HG03342 (cell line): Measurements from ENCODE around the gene KIAA1586.
"Not testable (repeated sequence)": the region's sequence is repeated elsewhere in the genome, so short reads cannot be mapped to it uniquely, and the experiment has no call there.

Experiments used
- ATAC-seq: cut with Tn5 transposase; IDR thresholded peaks from one replicate; pipeline ENCODE4 v1.9.1; 2021; ENCODE audit warnings: mild to moderate bottlenecking, moderate library complexity; ENCODE audit not compliant: unreplicated experiment

The KIAA1586 gene, protein sequence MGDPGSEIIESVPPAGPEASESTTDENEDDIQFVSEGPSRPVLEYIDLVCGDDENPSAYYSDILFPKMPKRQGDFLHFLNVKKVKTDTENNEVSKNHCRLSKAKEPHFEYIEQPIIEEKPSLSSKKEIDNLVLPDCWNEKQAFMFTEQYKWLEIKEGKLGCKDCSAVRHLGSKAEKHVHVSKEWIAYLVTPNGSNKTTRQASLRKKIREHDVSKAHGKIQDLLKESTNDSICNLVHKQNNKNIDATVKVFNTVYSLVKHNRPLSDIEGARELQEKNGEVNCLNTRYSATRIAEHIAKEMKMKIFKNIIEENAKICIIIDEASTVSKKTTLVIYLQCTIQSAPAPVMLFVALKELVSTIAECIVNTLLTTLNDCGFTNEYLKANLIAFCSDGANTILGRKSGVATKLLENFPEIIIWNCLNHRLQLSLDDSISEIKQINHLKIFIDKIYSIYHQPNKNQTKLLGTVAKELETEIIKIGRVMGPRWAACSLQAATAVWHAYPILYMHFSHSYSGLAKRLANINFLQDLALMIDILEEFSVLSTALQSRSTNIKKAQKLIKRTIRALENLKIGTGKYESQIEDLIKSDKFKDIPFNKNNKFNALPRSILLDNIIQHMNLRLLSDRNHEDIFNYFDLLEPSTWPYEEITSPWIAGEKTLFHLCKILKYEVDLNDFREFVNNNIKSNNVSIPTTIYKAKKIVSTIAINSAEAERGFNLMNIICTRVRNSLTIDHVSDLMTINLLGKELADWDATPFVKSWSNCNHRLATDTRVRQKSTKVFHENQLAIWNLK

GRCh38 chr6:57046332-57047256 lies at the start of gene KIAA1586:
Gene KIAA1586, plus strand, starts transcription at chr6:57046693. Its CDS starts 63 bp downstream, at chr6:57046756.
- peak; percentile 86 for ATAC-seq

DNA sequence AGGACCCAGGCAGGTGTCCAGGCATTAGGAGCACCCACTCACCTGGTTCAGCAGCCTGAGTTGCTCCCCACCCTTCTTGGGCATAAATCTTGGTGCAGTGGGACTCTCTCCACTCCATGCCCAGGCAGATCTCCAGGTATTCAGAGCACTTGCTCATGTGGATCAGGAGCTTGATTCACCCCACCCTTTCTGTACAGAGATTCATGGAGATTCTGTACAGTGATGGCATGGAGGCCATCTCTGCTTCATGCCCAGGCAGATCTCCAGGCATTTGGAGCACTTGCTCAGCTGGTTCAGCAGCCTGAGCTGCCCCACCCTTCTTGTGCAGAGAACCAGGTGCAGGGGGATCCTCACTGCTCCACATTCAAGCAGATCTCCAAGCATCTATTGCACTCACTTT lies 47.4 kb upstream of the KIAA1586 start:
- no peak for ATAC-seq

- ATAC-seq, result not testable (repeated sequence)
These were observed 46.7 kb upstream of the KIAA1586 start for GRCh38 chr6:56999748-57000147.

- ATAC-seq, result no peak
These were observed 44.3 kb upstream of the KIAA1586 start for GRCh38 chr6:57002197-57002596.

DNA sequence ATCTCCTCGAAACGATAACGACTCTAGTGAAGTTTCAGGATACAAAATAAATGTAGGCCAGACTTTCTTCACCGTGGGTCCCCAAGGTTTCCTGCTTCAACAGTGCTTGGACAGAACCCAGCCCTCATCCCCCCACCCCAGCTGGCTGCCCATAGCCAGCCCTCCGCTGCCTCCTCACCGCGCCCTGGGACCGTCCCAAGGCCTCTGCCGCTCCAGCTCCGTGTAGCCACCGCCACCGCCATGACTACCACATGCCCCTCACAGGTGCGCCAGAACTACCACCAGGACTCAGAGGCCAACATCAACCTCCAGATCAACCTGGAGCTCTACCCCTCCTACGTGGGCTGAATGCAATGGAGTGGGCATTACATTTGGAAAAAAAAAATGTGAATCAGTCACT lies 42.2 kb upstream of the KIAA1586 start:
- ATAC-seq, result no peak

DNA sequence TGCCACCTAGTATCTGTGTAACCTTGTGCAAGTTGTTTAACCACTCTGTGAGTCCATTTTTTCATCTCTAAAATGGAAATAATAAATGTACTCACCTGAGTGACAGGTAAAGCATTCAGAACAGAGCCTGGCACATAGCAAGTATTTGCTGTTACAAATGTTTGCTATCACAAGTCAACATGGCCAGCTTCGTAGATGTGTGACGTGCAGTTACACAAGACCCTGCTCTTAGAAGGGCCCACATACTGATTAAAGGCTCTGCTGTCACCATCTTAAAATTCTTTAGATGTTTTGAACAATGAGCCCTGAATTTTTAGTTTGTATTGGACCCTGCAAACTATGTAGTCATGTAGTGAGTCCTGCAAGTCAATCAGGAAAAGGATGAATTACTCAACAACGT lies 40.4 kb upstream of the KIAA1586 start:
- ATAC-seq, result no peak

DNA sequence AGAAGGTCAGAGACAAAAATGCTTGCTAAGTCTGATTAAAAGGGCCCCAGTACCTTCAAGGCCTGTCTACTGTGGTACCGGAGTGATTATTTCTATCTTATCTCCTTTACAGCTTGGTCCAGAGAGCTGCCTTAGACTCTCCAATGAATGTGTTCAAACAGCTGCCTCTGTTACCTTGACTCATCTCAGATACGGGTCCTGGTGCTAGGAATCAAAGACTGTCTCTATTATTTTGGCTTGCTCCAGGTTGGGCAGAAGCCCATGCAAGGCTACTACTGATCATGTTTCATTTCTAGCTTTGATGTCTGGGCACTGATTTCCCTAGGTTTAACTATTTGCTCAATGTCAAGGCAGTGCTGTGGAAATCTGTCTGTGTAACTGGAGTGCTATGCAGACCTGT lies 38.4 kb upstream of the KIAA1586 start:
- ATAC-seq, result not testable (repeated sequence)

GRCh38 chr6:57013521-57013926 lies 33.0 kb upstream of the KIAA1586 start:
- no peak for ATAC-seq

DNA sequence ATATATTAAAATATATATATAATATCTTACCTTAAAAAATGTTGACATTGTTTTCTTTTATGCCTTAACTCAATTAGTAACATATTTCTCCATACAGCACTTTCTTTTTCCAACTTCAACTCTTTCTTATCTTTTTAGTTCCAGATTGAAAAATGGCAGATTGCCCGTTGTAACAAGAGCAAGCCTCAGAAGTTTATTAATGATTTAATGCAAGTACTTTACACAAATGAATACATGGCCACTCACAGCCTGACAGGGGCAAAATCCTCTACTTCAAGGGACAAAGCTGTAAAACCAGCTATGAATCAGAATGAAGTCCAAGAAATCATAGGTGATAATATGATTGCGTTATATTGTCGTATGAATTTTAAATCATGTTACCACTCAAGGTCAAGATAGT lies 29.4 kb upstream of the KIAA1586 start:
- no peak for ATAC-seq

DNA sequence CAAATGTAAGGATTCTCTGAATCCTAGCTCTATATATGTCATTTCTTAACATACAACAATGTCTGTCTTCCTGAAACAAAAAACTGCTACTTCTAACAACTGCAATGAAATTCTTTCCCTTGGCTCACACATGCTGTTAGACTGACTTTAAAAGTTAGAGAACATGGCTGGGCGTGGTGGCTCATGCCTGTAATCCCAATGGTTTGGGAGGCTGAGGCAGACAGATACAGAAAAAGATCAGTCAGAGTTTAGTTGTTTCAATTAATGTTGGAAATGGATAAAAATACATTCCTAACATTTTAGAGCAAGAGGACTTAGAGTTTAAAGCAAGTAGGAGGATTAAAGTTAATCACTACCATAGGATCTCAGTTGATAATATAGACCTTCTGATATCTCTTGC lies 28.7 kb upstream of the KIAA1586 start:
- ATAC-seq, result no peak

DNA sequence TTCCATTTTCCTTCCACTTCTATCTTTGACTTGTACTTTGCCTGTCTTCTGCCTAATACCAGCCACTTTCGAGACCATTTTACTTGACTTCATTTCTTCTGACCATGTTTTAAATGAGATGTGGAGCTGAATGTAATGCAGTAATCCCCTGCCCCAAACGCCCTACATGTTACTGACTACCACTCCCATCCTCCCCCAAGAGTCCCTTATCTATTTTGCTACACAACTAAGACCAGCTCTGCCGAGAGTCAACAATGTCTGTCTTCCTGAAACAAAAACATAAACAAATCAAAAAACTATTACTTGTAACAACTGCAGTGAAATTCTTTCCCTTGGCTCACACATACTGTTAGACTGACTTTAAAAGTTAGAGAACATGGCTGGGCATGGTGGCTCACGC lies 27.1 kb upstream of the KIAA1586 start:
- ATAC-seq, result no peak

DNA sequence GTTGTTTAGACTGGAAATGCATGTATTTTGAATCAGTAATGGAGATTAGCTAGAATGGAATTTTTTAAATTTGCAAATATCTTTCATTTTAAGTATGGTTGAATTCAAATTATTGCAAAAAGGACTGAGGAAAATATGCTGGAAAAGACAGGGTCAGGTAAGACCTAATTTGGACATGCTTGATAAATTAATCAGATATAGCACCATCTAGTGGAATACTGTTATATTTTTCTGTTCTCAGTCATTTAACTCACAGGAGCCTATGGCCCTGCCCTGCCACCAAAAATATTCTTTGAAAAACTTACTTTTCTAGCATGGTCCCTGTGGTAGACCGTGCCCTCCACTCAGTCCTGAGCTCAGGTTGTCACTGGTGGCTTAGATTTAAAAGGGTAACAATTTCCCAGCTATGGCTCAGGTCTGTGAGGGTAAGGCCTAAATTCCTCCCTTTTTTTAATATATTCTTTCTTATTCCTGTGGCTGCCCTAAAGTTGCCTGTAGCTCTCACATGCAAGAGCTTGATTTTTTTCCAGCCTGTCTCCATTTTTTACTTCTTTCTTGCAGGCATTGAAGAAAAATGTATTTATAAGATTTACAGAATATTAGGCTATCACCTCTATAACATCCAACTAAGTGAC lies 25.3 kb upstream of the KIAA1586 start:
- ATAC-seq, result peak; percentile 78

DNA sequence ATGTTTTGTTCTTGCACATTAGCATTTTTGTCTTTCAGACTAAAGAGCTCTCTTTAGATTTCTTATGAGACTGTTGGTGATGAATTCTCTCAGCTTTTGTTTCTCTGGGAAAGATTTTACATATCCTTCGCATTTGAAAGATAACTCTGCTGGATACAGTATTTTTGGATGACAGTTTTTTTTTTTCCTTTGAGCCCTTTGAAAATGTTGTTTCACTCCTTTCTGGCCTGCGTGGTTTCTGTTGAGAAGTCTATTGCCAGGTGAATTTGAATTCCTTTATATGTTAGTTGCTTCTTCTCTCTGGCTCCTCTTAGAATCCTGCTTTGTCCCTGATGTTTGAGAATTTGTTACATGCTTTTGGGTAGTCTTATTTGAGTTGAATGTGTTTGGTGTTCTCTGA lies 22.2 kb upstream of the KIAA1586 start:
- no peak for ATAC-seq

- ATAC-seq, result no peak
These were observed 21.7 kb upstream of the KIAA1586 start for GRCh38 chr6:57024775-57025174.

DNA sequence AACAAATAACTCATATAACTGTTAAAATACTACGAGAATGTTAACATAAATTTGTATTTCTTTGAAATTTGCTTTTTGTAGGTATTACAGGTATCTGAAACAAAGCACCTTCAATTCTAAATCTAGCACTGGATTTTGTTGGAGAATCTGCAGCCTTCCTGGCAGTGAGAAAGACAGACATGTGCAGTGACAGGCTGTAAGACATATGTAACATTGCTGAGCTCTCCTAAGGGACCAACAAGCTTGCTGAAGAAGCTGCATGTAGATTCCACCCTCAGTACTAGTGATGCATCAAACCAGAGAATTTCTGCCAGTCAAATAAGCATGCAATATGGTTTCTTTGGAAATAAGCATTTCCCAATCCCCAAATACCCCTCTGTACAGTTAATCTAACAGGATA lies 20.5 kb upstream of the KIAA1586 start:
- no peak for ATAC-seq

DNA sequence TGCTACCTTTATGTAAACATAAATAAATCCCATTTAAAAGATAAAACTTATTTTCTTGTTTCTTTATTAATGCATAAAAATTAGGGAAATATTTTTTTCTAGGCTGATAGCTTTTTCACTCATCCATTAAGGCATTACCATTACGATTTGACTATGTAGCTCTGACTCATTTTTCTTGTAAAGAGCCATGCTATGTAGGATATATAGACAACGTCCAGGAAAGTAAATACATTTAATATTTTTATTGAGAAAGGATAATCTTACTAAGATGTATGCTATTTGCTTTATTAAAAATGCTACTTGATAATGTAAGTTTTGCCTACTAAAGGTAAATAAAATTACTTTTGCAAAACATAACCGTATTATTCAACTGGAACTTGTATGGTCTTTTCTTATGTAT lies 19.2 kb upstream of the KIAA1586 start:
- ATAC-seq, result no peak

DNA sequence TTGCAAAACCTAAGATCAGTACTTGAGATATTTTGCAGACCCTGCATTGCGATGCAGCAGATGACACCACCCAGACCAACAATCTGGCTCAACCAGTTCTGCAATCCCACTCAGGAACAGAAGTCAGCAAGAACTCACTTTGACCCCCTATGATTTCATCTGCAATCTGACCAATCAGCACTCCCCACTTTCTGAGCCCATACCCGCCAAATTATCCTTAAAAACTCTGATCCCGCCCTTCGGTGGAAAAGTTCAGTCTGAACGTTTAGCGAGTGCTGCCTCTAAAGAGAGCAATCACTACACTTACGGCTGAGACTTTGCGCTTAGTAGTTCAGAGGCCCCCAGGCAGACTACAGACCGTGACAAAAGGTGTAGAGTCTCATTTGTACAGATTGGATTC lies 17.3 kb upstream of the KIAA1586 start:
- no peak for ATAC-seq

- ATAC-seq, result no peak
These were observed 13.3 kb upstream of the KIAA1586 start for GRCh38 chr6:57033228-57033627.

GRCh38 chr6:57035549-57035948 lies 10.9 kb upstream of the KIAA1586 start:
- ATAC-seq, result no peak

DNA sequence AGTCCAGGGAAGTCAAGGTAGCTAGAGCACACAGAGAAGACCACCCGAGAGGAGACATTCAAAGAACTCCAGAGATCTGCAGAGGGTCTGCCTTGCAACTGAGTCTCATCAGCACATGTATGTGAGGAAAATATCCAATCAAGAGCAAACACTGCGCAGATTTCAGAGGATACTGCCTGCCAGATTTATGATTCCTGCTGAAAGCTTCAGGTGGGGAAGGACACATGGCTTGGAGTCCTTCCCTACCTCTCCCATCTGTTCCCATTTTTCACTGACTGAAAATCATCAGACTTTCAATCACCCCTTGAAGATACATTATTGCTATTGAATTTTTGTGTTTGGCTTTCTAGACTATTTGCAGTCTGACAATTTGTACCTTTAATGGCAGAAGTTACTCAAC lies 7.6 kb upstream of the KIAA1586 start:
- ATAC-seq, result no peak

DNA sequence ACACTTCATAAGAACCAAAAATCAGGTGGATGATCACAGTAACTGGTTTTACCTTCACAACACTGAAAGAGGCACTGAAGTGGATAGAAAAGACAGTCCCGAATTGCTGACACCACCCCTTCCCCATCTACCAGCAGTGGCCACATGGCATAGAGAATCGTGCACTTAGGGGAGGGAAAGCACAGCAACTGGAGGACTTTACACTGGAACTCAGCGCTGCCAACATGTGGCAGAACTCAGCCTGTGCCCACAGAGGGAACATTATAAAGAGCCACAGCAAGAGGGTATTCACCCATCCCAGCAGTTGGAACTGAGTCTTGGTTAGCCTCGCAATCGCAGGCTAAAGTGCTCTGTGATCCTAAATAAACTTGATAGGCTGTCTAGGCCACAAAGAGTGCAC lies 6.5 kb upstream of the KIAA1586 start:
- ATAC-seq, result no peak
